HG02678 (cell line): ENCODE data around the gene PCDH8.
A peak's percentile ranks its signal among the peaks of the same experiment; 100 is the strongest.

Experiments
- ATAC-seq: cut with Tn5 transposase; IDR thresholded peaks from one replicate; pipeline ENCODE4 v1.9.1; 2021; ENCODE audit warnings: mild to moderate bottlenecking, moderate library complexity; ENCODE audit not compliant: unreplicated experiment

PCDH8 gene

DNA sequence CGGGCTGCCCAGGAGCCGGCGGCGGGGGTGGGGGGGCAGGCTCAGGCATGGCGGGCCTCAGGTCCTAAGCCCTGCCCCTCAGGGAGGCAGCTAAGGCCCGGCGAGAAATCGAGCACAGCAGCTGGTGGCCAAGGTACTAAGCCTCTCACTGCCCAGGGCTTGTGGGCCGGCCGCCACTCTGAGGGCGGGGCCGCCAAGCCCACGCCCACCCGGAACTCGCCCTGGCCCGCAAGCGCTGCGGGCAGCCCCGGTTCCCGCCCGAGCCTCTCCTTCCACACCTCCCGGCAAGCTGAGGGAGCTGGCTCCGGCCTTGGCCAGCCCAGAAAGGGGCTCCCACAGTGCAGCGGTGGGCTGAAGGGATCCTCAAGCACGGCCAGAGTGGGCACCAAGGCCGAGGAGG, 33.1 kb downstream of the PCDH8 start:
- no peak for ATAC-seq

DNA sequence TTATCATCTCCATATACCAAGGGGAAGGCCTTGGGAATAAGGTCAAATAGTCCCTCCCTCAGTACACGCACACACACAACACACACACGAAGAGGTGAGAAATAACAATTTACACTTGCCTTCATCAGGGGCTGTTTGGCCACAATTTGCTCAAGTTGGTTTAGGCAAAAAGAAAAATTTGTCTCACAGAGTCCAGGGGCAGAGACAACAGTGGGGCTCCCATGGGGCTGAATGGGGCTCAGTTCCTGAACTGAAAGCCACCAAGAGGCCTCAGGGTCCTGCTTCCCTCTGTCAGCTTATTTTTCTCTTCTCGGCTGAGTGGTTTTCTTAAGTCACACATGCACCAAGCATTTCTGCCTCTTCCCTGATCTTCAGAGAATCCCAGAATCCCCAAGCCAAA, 35.5 kb downstream of the PCDH8 start:
- no peak for ATAC-seq

GRCh38 chr13:52811841-52812240, 36.6 kb downstream of the PCDH8 start:
- ATAC-seq: no peak

DNA sequence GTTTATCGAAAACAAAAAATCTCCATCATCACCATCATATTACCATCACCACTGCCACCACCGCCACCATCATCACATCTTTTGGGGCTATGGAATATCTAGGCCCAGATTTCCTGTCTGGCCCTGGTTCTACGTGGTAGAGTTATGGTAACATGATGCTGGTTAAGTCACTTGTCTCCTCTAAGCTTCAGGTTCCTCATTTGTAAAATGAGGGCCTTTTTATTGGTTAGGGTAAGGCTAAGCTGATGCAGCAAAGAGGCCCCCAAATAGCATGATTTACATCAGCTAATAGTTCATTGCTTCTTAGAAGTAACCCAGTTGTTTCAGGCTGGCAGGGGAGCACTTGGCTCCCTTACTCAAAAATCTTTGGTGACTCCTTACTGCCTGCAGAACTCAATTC, 37.9 kb downstream of the PCDH8 start:
- no peak for ATAC-seq

GRCh38 chr13:52810011-52810410, 38.4 kb downstream of the PCDH8 start:
- ATAC-seq: no peak

DNA sequence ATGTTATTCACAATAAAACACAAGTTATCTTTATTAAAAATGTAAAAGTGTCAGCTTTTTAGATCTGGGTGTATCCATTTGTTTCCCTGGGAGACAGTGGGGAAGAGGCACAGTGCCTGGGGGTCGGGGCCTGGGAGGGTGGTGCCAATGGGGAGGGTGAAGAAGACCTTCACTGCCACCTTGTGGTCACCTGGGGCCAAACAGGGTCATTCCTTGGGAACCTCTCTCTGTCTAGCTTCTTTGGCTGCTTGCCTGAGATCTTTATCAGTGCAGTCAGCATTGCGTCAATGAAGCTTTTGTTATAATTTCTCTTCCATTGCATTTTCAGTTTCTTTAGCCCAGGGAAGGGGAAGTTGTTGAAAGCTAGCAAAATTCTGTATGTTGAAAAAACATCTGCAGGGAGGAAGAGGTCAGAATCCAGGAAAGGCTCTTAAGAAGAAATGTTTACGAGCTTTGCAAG, 39.1 kb downstream of the PCDH8 start:
- peak; percentile 86 for ATAC-seq

GRCh38 chr13:52808842-52809219, 39.6 kb downstream of the PCDH8 start:
- no peak for ATAC-seq

DNA sequence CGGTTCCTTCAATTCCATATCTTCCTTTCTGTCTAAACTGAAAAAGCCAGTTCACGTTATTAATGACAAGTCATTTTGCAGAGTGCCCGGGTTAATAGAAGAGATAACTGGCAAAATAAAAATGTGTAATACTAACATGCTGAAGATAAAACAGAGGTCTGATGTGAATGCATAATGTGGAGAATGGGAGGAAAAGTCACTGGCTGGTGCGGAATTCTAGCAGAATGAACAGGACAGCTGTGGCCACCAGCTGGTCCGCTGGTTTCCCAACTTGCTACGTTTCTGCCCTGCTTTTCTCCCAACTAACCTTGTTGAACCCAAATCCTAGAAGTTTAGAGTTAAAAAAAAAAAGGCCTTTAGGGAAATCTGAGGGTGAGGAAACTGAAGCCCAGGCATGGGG, 42.4 kb downstream of the PCDH8 start:
- ATAC-seq: no peak

DNA sequence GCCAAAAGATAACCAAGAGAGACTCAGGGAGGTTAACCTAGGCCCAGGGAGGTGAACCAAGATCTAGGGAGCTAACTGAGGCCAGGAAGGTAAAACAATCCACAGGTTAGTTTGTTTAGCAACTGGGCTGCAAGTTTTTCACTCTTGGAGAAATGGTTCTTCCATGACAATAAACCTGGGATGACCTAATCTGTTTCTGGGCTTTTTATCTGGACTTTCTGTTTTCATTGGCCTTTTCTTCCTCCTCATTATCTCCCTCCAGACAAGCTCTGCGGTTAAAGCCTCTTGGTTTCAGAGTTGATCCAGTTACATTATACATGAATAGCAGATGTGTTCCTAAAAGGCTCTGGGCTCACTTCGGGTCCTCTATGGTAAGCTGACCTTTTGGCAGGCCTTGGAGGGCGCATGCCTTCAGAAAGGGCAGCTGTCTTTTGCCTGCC, 44.2 kb downstream of the PCDH8 start:
- ATAC-seq: no peak

DNA sequence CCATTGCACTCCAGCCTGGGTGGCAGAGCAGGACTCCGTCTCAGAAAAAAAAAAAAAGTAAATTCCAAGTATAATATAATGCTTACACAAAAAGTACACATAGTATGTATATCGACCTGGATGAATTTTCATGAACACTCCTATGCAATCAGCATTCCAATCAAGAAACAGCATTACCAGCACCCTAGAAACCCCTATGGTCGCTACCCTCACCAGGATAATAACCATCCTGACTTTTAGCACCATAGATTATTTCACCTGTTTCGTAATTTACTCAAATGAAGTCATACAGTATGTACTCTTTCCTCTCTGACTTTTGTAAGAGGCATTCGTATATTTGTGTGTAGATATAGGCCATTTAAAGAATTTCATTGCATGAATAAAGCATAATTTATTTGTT, 47.6 kb downstream of the PCDH8 start:
- no peak for ATAC-seq

GRCh38 chr13:52798770-52799430, 49.5 kb downstream of the PCDH8 start:
- no peak for ATAC-seq

DNA sequence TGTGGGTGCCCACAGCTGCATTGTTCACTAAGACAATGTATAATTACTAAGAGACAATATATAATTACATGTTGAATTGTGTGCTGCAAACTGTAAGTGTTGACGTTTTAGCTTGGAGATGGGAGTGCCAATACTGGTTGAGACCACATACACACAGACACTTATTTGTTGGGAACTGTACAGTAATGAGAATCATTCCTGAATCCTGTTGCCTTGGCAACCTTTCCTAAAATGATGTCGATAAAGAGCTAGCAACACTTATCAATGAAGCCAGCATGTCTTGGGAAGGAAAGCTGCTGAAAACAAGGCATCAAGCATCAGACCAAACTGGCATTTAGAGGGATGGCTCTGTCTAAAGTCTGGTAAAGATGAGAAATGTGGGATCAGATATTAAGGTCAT, 51.3 kb downstream of the PCDH8 start:
- ATAC-seq: no peak

DNA sequence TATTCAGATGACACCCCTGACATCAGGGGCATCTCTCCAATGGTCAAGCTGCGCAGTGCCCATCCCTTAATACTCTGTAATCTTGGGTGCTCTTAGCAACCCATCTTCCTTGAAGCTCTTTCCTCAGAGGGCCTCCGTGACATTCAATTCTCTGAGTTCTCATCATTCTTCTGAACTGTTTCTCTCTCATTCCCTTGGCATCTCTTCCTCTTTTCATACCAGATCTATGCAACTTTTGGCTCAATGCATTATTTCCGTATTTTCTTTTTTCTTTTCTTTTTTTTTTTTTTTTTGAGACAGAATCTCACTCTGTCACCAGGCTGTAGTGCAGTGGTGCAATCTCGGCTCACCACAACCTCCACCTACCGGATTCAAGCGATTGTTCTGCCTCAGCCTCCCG, 53.9 kb downstream of the PCDH8 start:
- no peak for ATAC-seq

DNA sequence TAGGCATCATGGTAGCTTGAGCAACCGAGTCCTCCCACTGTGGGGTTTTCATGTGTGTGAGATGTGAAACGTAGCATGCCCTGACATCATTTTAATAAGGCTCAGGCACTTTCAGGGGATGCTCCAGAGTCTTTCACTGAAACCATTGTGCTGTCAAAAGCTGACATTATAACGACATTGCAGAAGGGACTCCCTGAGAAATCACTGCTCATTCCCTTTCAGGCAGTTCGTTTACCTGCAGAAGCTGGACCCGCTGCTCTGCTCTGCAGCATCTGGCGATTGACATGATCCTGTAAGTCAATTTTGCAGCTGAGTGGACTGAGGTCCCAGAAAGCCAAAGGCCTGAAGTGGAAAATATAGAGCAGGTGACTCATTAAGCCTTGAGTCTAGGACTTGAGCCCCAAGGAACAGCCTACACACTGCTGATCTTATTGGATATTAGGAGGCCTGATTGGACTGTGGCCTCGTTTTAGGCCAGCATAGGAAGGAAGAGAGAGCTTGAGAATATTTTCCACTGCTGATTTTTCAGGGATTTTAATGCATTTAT, 54.9 kb downstream of the PCDH8 start:
- no peak for ATAC-seq
